Keratinocyte (primary cell): ENCODE data around the gene TMEM50A. TPM values are rescaled to one million over a fixed set of nuclear protein-coding genes. Genes with fewer than 3 reads are reported as not detected.

Experiments used
- DNase-seq: peaks from one replicate; pipeline ENCODE4 v3.0.0-alpha.2; 2011; ENCODE audit warnings: low read depth, missing footprints, low spot score
- FAIRE-seq: peaks from 2 replicates; lab custom pipeline; 2011; peaks lifted over from hg19 to GRCh38; lab: Jason Lieb, UNC
- H2AFZ ChIP-seq: 2 replicates; pipeline ENCODE4 v1.6.0; 2012; ENCODE audit warnings: low read length, control low read depth, inconsistent platforms; ENCODE audit not compliant: control insufficient read depth
- H3K27ac ChIP-seq: 2 replicates; pipeline ENCODE4 v1.5.1; 2011; ENCODE audit warnings: low read length; ENCODE audit not compliant: control insufficient read depth, insufficient read depth
- H3K27me3 ChIP-seq: 3 replicates; pipeline ENCODE4 v1.6.0; 2011; ENCODE audit warnings: low read length; ENCODE audit not compliant: control insufficient read depth, insufficient read depth; ENCODE audit errors: extremely low read depth
- H3K36me3 ChIP-seq, 2 experiments: 2 replicates in 1 of 2; 3 replicates in 1 of 2; pipeline ENCODE4 v1.5.1; 2011; ENCODE audit warnings: low read length in 2 of 2, mild to moderate bottlenecking in 1 of 2; ENCODE audit not compliant: control insufficient read depth in 2 of 2, insufficient read depth in 2 of 2; ENCODE audit errors: extremely low read depth in 1 of 2
- H3K4me1 ChIP-seq: 3 replicates; pipeline ENCODE4 v1.5.1; 2011; ENCODE audit warnings: low read length; ENCODE audit not compliant: control insufficient read depth, insufficient read depth; ENCODE audit errors: extremely low read depth
- H3K4me2 ChIP-seq: 3 replicates; pipeline ENCODE4 v1.6.0; 2011; ENCODE audit warnings: low read depth, low read length; ENCODE audit not compliant: control insufficient read depth, insufficient read depth; ENCODE audit errors: extremely low read depth
- H3K4me3 ChIP-seq, 3 experiments: fragments of 200-600 bp in 1 of 3; sonication (generic) in 1 of 3; 2 replicates in 2 of 3; 3 replicates in 1 of 3; pipeline ENCODE4 v1.5.1; 2011 to 2016; ENCODE audit warnings: low read length in 3 of 3, mild to moderate bottlenecking in 3 of 3, control low read depth in 2 of 3, inconsistent platforms in 1 of 3, low read depth in 1 of 3, mixed read lengths in 1 of 3, mixed run types in 1 of 3, moderate library complexity in 1 of 3; ENCODE audit not compliant: control insufficient read depth in 2 of 3, insufficient read depth in 2 of 3; ENCODE audit errors: extremely low read depth in 1 of 3
- H3K79me2 ChIP-seq: 2 replicates; pipeline ENCODE4 v1.6.0; 2012; ENCODE audit warnings: low read length; ENCODE audit not compliant: control insufficient read depth, insufficient read depth
- H3K9ac ChIP-seq: 3 replicates; pipeline ENCODE4 v1.6.0; 2011; ENCODE audit warnings: low read length; ENCODE audit not compliant: control insufficient read depth, insufficient read depth; ENCODE audit errors: extremely low read depth
- H3K9me1 ChIP-seq: 3 replicates; pipeline ENCODE4 v1.6.0; 2011; ENCODE audit warnings: low read length; ENCODE audit not compliant: control insufficient read depth, insufficient read depth; ENCODE audit errors: extremely low read depth
- H3K9me3 ChIP-seq: 2 replicates; pipeline ENCODE4 v1.5.1; 2012; ENCODE audit warnings: low read depth, low read length; ENCODE audit not compliant: control insufficient read depth
- H4K20me1 ChIP-seq: 3 replicates; pipeline ENCODE4 v1.6.0; 2011; ENCODE audit warnings: low read length; ENCODE audit not compliant: control insufficient read depth, insufficient read depth; ENCODE audit errors: extremely low read depth
- CTCF ChIP-seq, 3 experiments: IDR thresholded peaks in 1 of 3; conservative IDR thresholded peaks in 1 of 3; optimal IDR thresholded peaks in 1 of 3; 2 replicates in 2 of 3; 3 replicates in 1 of 3; pipeline versions ENCODE3 to v1.5.1; 2011; ENCODE audit warnings: low read length in 3 of 3, mild to moderate bottlenecking in 3 of 3, moderate library complexity in 2 of 3, control low read depth in 1 of 3, inconsistent platforms in 1 of 3; ENCODE audit not compliant: insufficient read depth in 2 of 3; ENCODE audit errors: extremely low read depth in 1 of 3
- EZH2 ChIP-seq: IDR thresholded peaks from one replicate; pipeline ENCODE4 v1.6.1; 2012; ENCODE audit warnings: inconsistent platforms, mild to moderate bottlenecking, low read length, moderate library complexity
- dilution Hi-C: fragments of 300-500 bp; cut with MboI; formaldehyde crosslinking; loops from one replicate; pipeline ENCODE4 v1.7.0; 2020; ENCODE audit warnings: low sequenced_read_pairs; ENCODE audit not compliant: extremely low pct_ligation_motif_present
- polyA plus RNA-seq, 5 experiments: library from polyadenylated mRNA; depleted of rRNA in 3 of 5; stranded (reverse) in 3 of 5; stranded (forward) in 1 of 5; unstranded in 1 of 5; fragments of >200 nt; gene quantifications; 1 replicate in 1 of 5; 2 replicates in 3 of 5; 3 replicates in 1 of 5; pipeline versions ENCODE4 v1.2.1 to v1.2.3, GENCODE V29; 2011 to 2012; ENCODE audit warnings: missing spikeins in 2 of 5, low read depth in 1 of 5, low replicate concordance in 1 of 5

The TMEM50A gene
- polyA plus RNA-seq, 1 donor (not counting 4 experiments of a cell fraction or from before 2014, with no cell fraction given) = 166 TPM

- peaks cover 10 to 16% of the 10 kb centered on the region in 2 experiments for H3K36me3 ChIP-seq
- dilution Hi-C loops = no loop called here
- FAIRE-seq = no peak
- no peaks in the 10 kb centered on the region for H3K9me3 ChIP-seq
- peaks cover 2% of the 10 kb centered on the region for H3K9me1 ChIP-seq
- H4K20me1 ChIP-seq = no peaks in the 10 kb centered on the region
- no peak for DNase-seq
- TF ChIP-seq EZH2 (no peak), CTCF (optimal IDR thresholded peaks at IDR 0.05 in 1 of 3, IDR thresholded peaks at IDR 0.05 in 1 of 3, conservative IDR thresholded peaks at IDR 0.05 in 1 of 3; ENCODE audit: extremely low read depth in 1 of 3, insufficient read depth in 2 of 3, low read length in 3 of 3) (no peak)
- H3K4me1 ChIP-seq = peaks cover 23% of the 10 kb centered on the region
- peak overlapping the region; percentile 17 for H3K4me2 ChIP-seq
- H3K9ac ChIP-seq = peak overlapping the region; percentile 11
- H3K4me3 ChIP-seq = no peak overlapping the region
- H3K79me2 ChIP-seq = no peaks in the 10 kb centered on the region
- no peak overlapping the region for H2AFZ ChIP-seq
- no peaks in the 10 kb centered on the region for H3K27me3 ChIP-seq
- H3K27ac ChIP-seq = peak overlapping the region; percentile 22
Measured at GRCh38 chr1:25355841-25356395, 17.8 kb downstream of the TMEM50A start.

GRCh38 chr1:25356441-25356840, 18.3 kb downstream of the TMEM50A start:
- Histone ChIP-seq H2AFZ (no peak overlapping the region), H3K36me3 (peaks cover 10 to 18% of the 10 kb centered on the region in 2 experiments), H3K9me1 (peaks cover 2% of the 10 kb centered on the region), H3K27ac (peak overlapping the region; percentile 22), H4K20me1 (no peaks in the 10 kb centered on the region), H3K4me3 (no peak overlapping the region), H3K4me1 (peaks cover 28% of the 10 kb centered on the region), H3K4me2 (no peak overlapping the region), H3K9ac (no peak overlapping the region), H3K9me3 (no peaks in the 10 kb centered on the region), H3K79me2 (no peaks in the 10 kb centered on the region), H3K27me3 (no peaks in the 10 kb centered on the region)
- FAIRE-seq (no peak), DNase-seq (no peak)
- dilution Hi-C loops = no loop called here
- TF ChIP-seq CTCF (optimal IDR thresholded peaks at IDR 0.05 in 1 of 3, IDR thresholded peaks at IDR 0.05 in 1 of 3, conservative IDR thresholded peaks at IDR 0.05 in 1 of 3; ENCODE audit: extremely low read depth in 1 of 3, insufficient read depth in 2 of 3, low read length in 3 of 3) (no peak), EZH2 (no peak)
